Measurements from ENCODE around the gene NLGN1. TPM values are rescaled to one million over a fixed set of nuclear protein-coding genes. Genes with fewer than 3 reads are reported as not detected.

Gene NLGN1
- total RNA-seq, 1 experiment from 2014 or later, result not detected

- no peak overlapping the region for H3K4me3 Mint-ChIP-seq (ENCODE audit: unreplicated experiment)
- H3K4me1 Mint-ChIP-seq (ENCODE audit: insufficient read depth, unreplicated experiment), result peaks cover 11% of the 10 kb centered on the region
- H3K36me3 Mint-ChIP-seq (ENCODE audit: insufficient read depth, unreplicated experiment), result no peaks in the 10 kb centered on the region
- POLR2A ChIA-PET, result no interaction called here
- no peaks in the 10 kb centered on the region for H3K27me3 Mint-ChIP-seq (ENCODE audit: insufficient read depth, unreplicated experiment)
- TF ChIP-seq CTCF (IDR thresholded peaks at IDR 0.05; ENCODE audit: unreplicated experiment), result no peak
- CTCF ChIA-PET, result interaction anchor here (0.7 to 1.2 kb wide), 2 partner anchors 61 to 1477 kb away, joined by 3 read pairs; no protein-coding TSS in a partner anchor
- intact Hi-C loops (cut with micrococcal nuclease), result no loop called here
- peak; percentile 34 for DNase-seq (ENCODE audit: unreplicated experiment)
- no TSS peak for BruUV-seq (replicated peaks)
- H3K27ac Mint-ChIP-seq (ENCODE audit: low read depth, unreplicated experiment), result no peak overlapping the region
- H3K9me3 Mint-ChIP-seq (ENCODE audit: unreplicated experiment), result no peaks in the 10 kb centered on the region
Observed at GRCh38 chr3:173793963-173794362, 396.4 kb downstream of the NLGN1 start.

DNA sequence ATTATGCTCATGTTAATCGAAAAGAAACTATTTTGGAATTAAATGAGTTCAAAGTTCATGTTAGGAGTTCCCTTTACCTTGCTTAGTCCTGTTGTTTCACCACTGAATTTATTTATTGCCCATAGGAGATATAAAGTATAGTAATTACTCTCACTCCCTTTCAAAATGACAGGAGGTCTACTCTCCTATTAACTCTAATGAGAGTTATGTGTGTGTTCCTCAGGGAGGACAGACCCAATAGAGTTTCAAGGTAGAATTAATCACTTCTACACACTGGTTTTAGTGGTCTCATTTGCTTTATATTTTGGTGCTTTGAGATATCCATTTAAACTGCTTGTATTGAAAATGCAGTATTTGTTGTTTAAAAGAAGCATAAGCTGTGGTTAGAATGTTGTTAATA is 398.9 kb downstream of the NLGN1 start:
- no TSS peak for BruUV-seq (replicated peaks)
- no peak overlapping the region for H3K27ac Mint-ChIP-seq (ENCODE audit: low read depth, unreplicated experiment)
- no peaks in the 10 kb centered on the region for H3K36me3 Mint-ChIP-seq (ENCODE audit: insufficient read depth, unreplicated experiment)
- no peak for DNase-seq (ENCODE audit: unreplicated experiment)
- no peak for TF ChIP-seq CTCF (IDR thresholded peaks at IDR 0.05; ENCODE audit: unreplicated experiment)
- ChIA-PET POLR2A (no interaction called here), CTCF (interaction anchor here (0.6 kb wide), 1 partner anchor 197 kb away, joined by 4 read pairs; no protein-coding TSS in a partner anchor)
- no peaks in the 10 kb centered on the region for H3K9me3 Mint-ChIP-seq (ENCODE audit: unreplicated experiment)
- H3K4me1 Mint-ChIP-seq (ENCODE audit: insufficient read depth, unreplicated experiment), result no peaks in the 10 kb centered on the region
- no peak overlapping the region for H3K4me3 Mint-ChIP-seq (ENCODE audit: unreplicated experiment)
- intact Hi-C loops (cut with micrococcal nuclease), result no loop called here
- no peaks in the 10 kb centered on the region for H3K27me3 Mint-ChIP-seq (ENCODE audit: insufficient read depth, unreplicated experiment)

- H3K9me3 Mint-ChIP-seq (ENCODE audit: unreplicated experiment), result no peaks in the 10 kb centered on the region
- CTCF ChIA-PET, result no interaction called here
- intact Hi-C loops (cut with micrococcal nuclease), result no loop called here
- TF ChIP-seq CTCF (IDR thresholded peaks at IDR 0.05; ENCODE audit: unreplicated experiment), result no peak
- DNase-seq (ENCODE audit: unreplicated experiment), result no peak
- H3K27ac Mint-ChIP-seq (ENCODE audit: low read depth, unreplicated experiment), result no peak overlapping the region
- POLR2A ChIA-PET, result no interaction called here
- H3K27me3 Mint-ChIP-seq (ENCODE audit: insufficient read depth, unreplicated experiment), result no peaks in the 10 kb centered on the region
- no TSS peak for BruUV-seq (replicated peaks)
- no peaks in the 10 kb centered on the region for H3K4me1 Mint-ChIP-seq (ENCODE audit: insufficient read depth, unreplicated experiment)
- H3K4me3 Mint-ChIP-seq (ENCODE audit: unreplicated experiment), result no peak overlapping the region
- no peaks in the 10 kb centered on the region for H3K36me3 Mint-ChIP-seq (ENCODE audit: insufficient read depth, unreplicated experiment)
Observed at GRCh38 chr3:173796890-173797289, 399.3 kb downstream of the NLGN1 start.

- no peak for DNase-seq (ENCODE audit: unreplicated experiment)
- no peaks in the 10 kb centered on the region for H3K27me3 Mint-ChIP-seq (ENCODE audit: insufficient read depth, unreplicated experiment)
- no TSS peak for BruUV-seq (replicated peaks)
- H3K4me3 Mint-ChIP-seq (ENCODE audit: unreplicated experiment), result no peak overlapping the region
- H3K36me3 Mint-ChIP-seq (ENCODE audit: insufficient read depth, unreplicated experiment), result no peaks in the 10 kb centered on the region
- CTCF ChIA-PET, result no interaction called here
- no peak for TF ChIP-seq CTCF (IDR thresholded peaks at IDR 0.05; ENCODE audit: unreplicated experiment)
- no peaks in the 10 kb centered on the region for H3K4me1 Mint-ChIP-seq (ENCODE audit: insufficient read depth, unreplicated experiment)
- POLR2A ChIA-PET, result no interaction called here
- intact Hi-C loops (cut with micrococcal nuclease), result no loop called here
- H3K27ac Mint-ChIP-seq (ENCODE audit: low read depth, unreplicated experiment), result no peak overlapping the region
- no peaks in the 10 kb centered on the region for H3K9me3 Mint-ChIP-seq (ENCODE audit: unreplicated experiment)
Observed at GRCh38 chr3:173799060-173799816, 401.7 kb downstream of the NLGN1 start.

All from MCF 10A (cell line).